Myocyte (in vitro differentiated cells): ENCODE data around the gene TGIF2. TPM values are rescaled to one million over a fixed set of nuclear protein-coding genes. Genes with fewer than 3 reads are reported as not detected.
"Not testable (repeated sequence)": the region's sequence is repeated elsewhere in the genome, so short reads cannot be mapped to it uniquely, and the experiment has no call there.

Experiments
- DNase-seq: peaks from one replicate; pipeline ENCODE4 v3.0.0-alpha.2; 2012; ENCODE audit warnings: low read depth
- total RNA-seq: library from RNA; depleted of rRNA; stranded (reverse); fragments of >200 nt; gene quantifications from 2 replicates; pipeline ENCODE4 v1.2.3, GENCODE V29; 2014

Gene TGIF2
- total RNA-seq, 1 donor from 2014 or later: 11.3 TPM

GRCh38 chr20:36611625-36612024 is 38.2 kb downstream of the TGIF2 start:
- DNase-seq: no peak

GRCh38 chr20:36613974-36614373 is 40.6 kb downstream of the TGIF2 start:
- DNase-seq: no peak

- no peak for DNase-seq
Observed at GRCh38 chr20:36614781-36615557, 41.6 kb downstream of the TGIF2 start.

GRCh38 chr20:36620917-36621316 is 47.5 kb downstream of the TGIF2 start:
- no peak for DNase-seq

GRCh38 chr20:36623444-36623843 is 50.0 kb downstream of the TGIF2 start:
- no peak for DNase-seq

GRCh38 chr20:36624068-36624943 is 50.9 kb downstream of the TGIF2 start:
- no peak for DNase-seq

DNA sequence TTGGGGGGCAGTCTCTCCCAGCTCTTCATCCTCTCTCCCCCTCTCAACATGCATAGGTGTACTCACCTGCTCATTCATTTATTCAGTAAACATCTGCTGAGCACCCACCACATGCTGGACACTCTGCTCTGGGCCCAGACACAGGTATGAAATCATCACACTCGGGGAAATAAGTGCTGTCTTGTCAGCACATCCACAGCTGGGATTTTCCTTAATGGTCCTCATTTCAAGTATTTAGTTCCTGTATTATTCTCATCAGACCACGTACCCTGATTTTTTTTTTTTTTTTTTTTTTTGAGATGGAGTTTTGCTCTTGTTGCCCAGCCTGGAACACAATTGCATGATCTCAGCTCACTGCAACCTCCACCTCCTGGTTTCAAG is 51.5 kb downstream of the TGIF2 start:
- no peak for DNase-seq

DNA sequence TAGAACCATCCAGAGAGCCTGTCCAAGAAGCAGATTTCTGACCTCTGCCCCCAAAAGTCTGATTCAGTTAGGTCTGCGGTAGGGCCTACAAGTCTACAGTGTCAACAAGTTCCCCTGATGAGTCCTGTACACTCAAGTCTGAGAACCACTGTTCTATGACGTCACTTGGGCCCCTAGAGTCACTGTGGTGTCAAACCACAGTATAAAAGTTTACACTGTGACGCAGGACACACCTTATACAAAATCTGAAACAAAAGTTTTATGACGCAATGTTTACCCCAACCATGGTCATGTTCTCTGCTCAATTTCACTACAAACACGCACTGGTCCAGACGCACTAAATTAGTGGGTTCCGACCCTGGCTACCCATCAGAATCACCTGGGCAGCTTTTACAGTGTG is 54.7 kb downstream of the TGIF2 start:
- DNase-seq: no peak

GRCh38 chr20:36629719-36630681 is 56.6 kb downstream of the TGIF2 start:
- no peak for DNase-seq

GRCh38 chr20:36631646-36632045 is 58.2 kb downstream of the TGIF2 start:
- DNase-seq: no peak

DNA sequence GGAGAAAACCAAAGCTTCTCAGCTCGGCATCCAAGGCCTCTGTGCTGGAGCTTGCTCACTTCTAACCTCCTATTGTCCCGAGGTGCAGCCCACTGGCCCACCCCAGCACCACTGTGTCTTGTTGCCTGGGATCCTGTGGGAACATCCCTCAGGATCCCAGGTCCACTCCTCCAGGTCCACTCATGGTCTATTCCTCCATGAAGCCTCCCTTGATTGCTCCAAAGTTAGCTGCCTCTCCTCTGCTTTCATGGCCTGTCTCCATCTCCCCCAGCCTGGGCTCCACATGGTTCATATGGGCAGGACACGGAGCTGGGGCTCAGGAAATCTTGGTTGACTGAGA is 58.7 kb downstream of the TGIF2 start:
- DNase-seq: no peak

GRCh38 chr20:36632487-36633284 is 59.3 kb downstream of the TGIF2 start:
- DNase-seq: no peak

DNA sequence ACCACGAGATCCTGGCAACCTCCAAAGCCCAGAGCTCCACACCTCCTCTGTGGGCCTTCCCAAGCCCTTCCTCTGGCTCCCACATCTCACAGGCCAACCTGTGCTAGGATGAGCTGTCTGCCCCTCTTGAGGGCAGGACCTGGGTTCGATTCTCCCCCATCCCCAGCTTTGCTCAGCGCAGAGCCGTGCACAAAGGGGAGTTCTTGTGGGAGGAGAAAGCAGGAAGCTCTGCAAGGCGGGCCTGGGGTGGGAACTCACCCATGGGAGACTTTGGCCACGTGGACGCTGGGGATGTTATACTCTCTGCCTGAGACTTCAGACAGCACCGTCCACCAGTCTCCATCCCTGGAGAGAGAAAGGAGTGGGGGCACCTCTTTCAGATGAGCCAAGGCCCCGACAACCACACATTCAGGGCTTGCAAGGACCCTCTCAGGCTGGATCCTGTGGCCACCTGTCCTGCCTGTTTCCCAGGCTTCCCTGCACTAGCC is 59.9 kb downstream of the TGIF2 start:
- DNase-seq: no peak

DNA sequence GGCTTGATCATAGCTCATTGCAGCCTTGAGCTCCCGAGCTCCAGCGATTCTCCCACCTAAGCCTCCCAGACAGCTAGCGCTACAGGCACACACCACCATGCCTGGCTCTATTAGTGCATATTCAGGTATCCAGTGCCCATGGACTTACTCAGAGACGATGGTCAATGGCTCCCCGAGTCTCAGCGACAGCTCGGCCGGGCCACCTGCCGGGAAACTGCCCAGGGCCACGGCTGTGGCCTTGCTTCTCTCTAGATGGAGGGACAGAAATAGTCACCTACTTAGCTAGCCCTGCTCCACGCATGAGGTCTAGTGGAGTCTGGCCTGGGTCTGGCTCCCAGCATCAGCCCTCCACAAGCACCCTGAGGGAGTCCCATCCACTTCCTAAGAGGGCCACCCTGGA is 60.9 kb downstream of the TGIF2 start:
- no peak for DNase-seq

- DNase-seq: not testable (repeated sequence)
Observed at GRCh38 chr20:36638876-36639400, 65.5 kb downstream of the TGIF2 start.

- DNase-seq: no peak
Observed at GRCh38 chr20:36641506-36641843, 68.1 kb downstream of the TGIF2 start.

GRCh38 chr20:36642136-36642535 is 68.7 kb downstream of the TGIF2 start:
- no peak for DNase-seq
